NB4 (cell line): ENCODE measurements around the gene DNAJC5G.

Experiments used
- DNase-seq: peaks from one replicate; pipeline ENCODE4 v3.0.0; 2010; ENCODE audit warnings: low read depth
- H3K4me3 ChIP-seq: one replicate; pipeline ENCODE4 v1.5.1; 2011; ENCODE audit warnings: mild to moderate bottlenecking, low read depth, low read length, moderate library complexity
- MYC ChIP-seq: IDR thresholded peaks from 2 replicates; pipeline ENCODE4 v1.6.1; 2011; ENCODE audit warnings: low read depth, low read length
- POLR2A ChIP-seq: IDR thresholded peaks from 2 replicates; pipeline ENCODE4 v1.6.1; 2011; ENCODE audit warnings: mild to moderate bottlenecking; ENCODE audit not compliant: insufficient read length; ENCODE audit errors: extremely low read depth
- TF ChIP-seq, protein P1 (sequence below): IDR thresholded peaks from 2 replicates; pipeline ENCODE4 v1.6.1; 2011; ENCODE audit warnings: low read depth, low read length
- TF ChIP-seq, protein P2 (sequence below): IDR thresholded peaks from one replicate; pipeline ENCODE4 v1.5.1; 2012; ENCODE audit warnings: low read depth, low read length

The DNAJC5G gene

DNA sequence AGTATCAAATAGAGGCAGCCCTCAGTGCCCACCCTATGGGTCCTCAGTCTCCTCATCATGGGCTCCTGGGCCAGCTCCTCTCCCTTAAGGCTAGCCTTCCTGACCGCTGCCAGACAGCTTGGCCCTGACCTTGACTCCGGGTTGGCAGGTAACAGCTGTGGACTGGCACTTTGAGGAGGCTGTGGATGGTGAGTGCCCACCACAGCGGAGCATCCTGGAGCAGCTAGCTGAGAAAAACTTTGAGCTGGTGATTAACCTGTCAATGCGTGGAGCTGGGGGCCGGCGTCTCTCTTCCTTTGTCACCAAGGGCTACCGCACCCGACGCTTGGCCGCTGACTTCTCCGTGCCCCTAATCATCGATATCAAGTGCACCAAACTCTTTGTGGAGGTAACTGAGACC is 39.1 kb upstream of the DNAJC5G start:
- TF ChIP-seq POLR2A (no peak), MYC (no peak)
- TF ChIP-seq, protein P1, sequence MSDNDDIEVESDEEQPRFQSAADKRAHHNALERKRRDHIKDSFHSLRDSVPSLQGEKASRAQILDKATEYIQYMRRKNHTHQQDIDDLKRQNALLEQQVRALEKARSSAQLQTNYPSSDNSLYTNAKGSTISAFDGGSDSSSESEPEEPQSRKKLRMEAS = no peak
- TF ChIP-seq, protein P2, sequence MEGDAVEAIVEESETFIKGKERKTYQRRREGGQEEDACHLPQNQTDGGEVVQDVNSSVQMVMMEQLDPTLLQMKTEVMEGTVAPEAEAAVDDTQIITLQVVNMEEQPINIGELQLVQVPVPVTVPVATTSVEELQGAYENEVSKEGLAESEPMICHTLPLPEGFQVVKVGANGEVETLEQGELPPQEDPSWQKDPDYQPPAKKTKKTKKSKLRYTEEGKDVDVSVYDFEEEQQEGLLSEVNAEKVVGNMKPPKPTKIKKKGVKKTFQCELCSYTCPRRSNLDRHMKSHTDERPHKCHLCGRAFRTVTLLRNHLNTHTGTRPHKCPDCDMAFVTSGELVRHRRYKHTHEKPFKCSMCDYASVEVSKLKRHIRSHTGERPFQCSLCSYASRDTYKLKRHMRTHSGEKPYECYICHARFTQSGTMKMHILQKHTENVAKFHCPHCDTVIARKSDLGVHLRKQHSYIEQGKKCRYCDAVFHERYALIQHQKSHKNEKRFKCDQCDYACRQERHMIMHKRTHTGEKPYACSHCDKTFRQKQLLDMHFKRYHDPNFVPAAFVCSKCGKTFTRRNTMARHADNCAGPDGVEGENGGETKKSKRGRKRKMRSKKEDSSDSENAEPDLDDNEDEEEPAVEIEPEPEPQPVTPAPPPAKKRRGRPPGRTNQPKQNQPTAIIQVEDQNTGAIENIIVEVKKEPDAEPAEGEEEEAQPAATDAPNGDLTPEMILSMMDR = no peak
- no peak for DNase-seq
- H3K4me3 ChIP-seq = no peak overlapping the region

DNA sequence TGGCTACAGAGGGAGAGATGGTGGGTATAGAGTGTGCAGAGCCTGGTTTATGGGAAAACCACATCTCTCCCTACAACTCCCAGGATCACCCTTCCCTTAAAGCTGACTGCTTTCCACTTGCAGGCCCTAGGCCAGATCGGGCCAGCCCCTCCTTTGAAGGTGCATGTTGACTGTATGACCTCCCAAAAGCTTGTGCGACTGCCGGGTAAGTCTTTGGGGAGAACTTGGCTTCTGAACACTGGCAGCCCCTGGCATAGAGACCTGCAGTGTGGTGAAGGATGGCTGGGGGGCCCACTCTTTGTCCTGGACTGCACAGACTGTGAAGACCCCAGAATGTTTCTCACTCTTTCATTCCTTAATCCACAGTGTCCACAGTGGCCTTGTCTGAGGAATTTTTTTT is 38.6 kb upstream of the DNAJC5G start:
- H3K4me3 ChIP-seq = no peak overlapping the region
- no peak for DNase-seq
- TF ChIP-seq, protein P2 = no peak
- TF ChIP-seq MYC = no peak

DNA sequence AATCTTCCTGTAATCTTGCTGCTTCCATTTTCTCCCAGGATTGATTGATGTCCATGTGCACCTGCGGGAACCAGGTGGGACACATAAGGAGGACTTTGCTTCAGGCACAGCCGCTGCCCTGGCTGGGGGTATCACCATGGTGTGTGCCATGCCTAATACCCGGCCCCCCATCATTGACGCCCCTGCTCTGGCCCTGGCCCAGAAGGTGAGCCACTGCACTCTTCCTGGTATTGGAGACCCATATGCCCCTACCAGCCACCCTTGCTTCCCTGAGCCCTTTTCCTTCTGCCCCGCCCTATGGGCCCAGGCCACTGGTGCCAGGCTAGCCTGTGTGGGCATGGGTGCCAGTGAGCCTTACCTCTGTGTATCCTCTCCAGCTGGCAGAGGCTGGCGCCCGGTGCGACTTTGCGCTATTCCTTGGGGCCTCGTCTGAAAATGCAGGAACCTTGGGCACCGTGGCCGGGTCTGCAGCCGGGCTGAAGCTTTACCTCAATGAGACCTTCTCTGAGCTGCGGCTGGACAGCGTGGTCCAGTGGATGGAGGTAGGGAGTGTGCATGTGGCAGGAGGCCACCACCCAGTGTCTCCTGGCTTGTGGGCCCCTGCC is 37.8 kb upstream of the DNAJC5G start:
- H3K4me3 ChIP-seq = no peak overlapping the region
- no peak for DNase-seq
- no peak for TF ChIP-seq MYC
- TF ChIP-seq, protein P1 = no peak
- TF ChIP-seq, protein P2 = no peak
- no peak for TF ChIP-seq POLR2A

DNA sequence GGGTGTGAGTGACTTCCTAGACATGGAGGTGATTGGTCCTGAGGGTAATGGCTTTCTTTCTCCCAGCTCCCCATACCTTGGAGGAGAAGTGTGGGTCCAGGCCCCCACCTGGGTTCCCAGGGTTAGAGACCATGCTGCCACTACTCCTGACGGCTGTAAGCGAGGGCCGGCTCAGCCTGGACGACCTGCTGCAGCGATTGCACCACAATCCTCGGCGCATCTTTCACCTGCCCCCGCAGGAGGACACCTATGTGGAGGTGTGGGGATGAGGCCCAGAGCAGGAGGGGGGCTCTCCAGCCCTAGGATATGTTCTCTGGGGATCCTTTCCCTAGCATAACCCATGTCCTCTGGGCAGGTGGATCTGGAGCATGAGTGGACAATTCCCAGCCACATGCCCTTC is 36.3 kb upstream of the DNAJC5G start:
- TF ChIP-seq, protein P1 = no peak
- TF ChIP-seq MYC (no peak), POLR2A (no peak)
- TF ChIP-seq, protein P2 = no peak

DNA sequence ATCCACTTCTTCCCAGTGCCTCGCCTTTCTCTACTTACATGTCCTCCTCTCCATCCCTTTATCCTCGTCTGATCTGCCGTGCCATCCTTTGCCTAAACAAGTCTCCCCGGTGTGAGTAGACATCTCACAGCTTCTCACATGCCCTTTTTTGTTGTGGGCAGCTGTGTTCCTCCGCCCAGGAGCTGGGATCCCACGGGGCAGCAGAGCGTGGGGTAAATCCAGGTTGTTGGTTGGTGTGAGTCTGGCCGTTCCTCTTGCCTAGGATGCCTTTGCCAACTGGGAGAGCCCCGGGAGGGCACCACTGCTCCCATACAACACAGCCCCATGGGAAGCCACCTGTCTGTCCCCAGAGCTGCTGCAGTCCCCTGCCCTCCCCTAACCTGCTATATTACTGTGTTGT is 34.8 kb upstream of the DNAJC5G start:
- TF ChIP-seq, protein P2 = no peak
- TF ChIP-seq MYC (no peak), POLR2A (no peak)
- TF ChIP-seq, protein P1 = no peak
- no peak for DNase-seq
- H3K4me3 ChIP-seq = no peak overlapping the region

More for the DNA sequence above, 36.3 kb upstream of the DNAJC5G start:
- H3K4me3 ChIP-seq = no peak overlapping the region
- DNase-seq = no peak
